OCI-LY1 (cell line): Measurements from ENCODE around the gene REV3L.

Source experiments
- H2AFZ ChIP-seq: fragments of 200-600 bp; sonication (generic), shearing (Covaris generic); 2 replicates; pipeline ENCODE4 v1.6.0; 2014; ENCODE audit warnings: antibody characterized with exemption, mild to moderate bottlenecking, low read length
- H3F3A ChIP-seq: fragments of 200-600 bp; sonication (generic), shearing (Covaris generic); 2 replicates; pipeline ENCODE4 v1.6.0; 2014; ENCODE audit warnings: mild to moderate bottlenecking, antibody characterized with exemption, low read length, moderate library complexity; ENCODE audit not compliant: insufficient read depth
- H3K27ac ChIP-seq: fragments of 200-600 bp; sonication (generic); 2 replicates; pipeline ENCODE4 v1.5.1; 2014; ENCODE audit warnings: low read length, mixed run types, mild to moderate bottlenecking, low read depth; ENCODE audit not compliant: poor library complexity, severe bottlenecking
- H3K27me3 ChIP-seq: fragments of 200-600 bp; sonication (generic); 2 replicates; pipeline ENCODE4 v1.6.0; 2014; ENCODE audit warnings: antibody characterized with exemption, mild to moderate bottlenecking, low read length, moderate library complexity; ENCODE audit not compliant: insufficient read depth
- H3K36me3 ChIP-seq: fragments of 200-600 bp; sonication (generic); 2 replicates; pipeline ENCODE4 v1.6.1; 2014; ENCODE audit warnings: mild to moderate bottlenecking, antibody characterized with exemption, low read length, moderate library complexity, mixed read lengths; ENCODE audit not compliant: insufficient read depth
- H3K4me1 ChIP-seq: fragments of 200-600 bp; sonication (generic); 2 replicates; pipeline ENCODE4 v1.5.1; 2014; ENCODE audit warnings: mild to moderate bottlenecking, low read length, moderate library complexity; ENCODE audit not compliant: insufficient read depth, severe bottlenecking
- H3K4me2 ChIP-seq: fragments of 200-600 bp; sonication (generic), shearing (Covaris generic); 2 replicates; pipeline ENCODE4 v1.6.1; 2014; ENCODE audit warnings: low read length
- H3K4me3 ChIP-seq: fragments of 200-600 bp; sonication (generic); 2 replicates; pipeline ENCODE4 v1.5.1; 2014; ENCODE audit warnings: low read length, low read depth, mild to moderate bottlenecking, mixed read lengths; ENCODE audit not compliant: poor library complexity, severe bottlenecking
- H3K79me2 ChIP-seq: fragments of 200-600 bp; shearing (Covaris generic); 2 replicates; pipeline ENCODE4 v1.6.1; 2016; ENCODE audit warnings: mixed run types, low read length, mixed read lengths; ENCODE audit not compliant: insufficient read depth
- H3K9ac ChIP-seq: fragments of 200-600 bp; sonication (generic), shearing (Covaris generic); 2 replicates; pipeline ENCODE4 v1.6.1; 2014; ENCODE audit warnings: mild to moderate bottlenecking, low read length, mixed read lengths
- H3K9me2 ChIP-seq: fragments of 200-600 bp; sonication (generic), shearing (Covaris generic); 2 replicates; pipeline ENCODE4 v1.6.1; 2014; ENCODE audit warnings: low read depth, mild to moderate bottlenecking, low read length, mixed read lengths
- H3K9me3 ChIP-seq: fragments of 200-600 bp; shearing (Covaris generic); 2 replicates; pipeline ENCODE4 v1.6.1; 2014; ENCODE audit warnings: low read length, mixed read lengths
- H4K20me1 ChIP-seq: fragments of 200-600 bp; sonication (generic), shearing (Covaris generic); 2 replicates; pipeline ENCODE4 v1.6.0; 2016; ENCODE audit warnings: mild to moderate bottlenecking, low read length; ENCODE audit not compliant: insufficient read depth
- CTCF ChIP-seq: fragments of 200-600 bp; sonication (generic), shearing (Covaris generic); IDR thresholded peaks from 2 replicates; pipeline ENCODE4 v1.5.1; 2017; ENCODE audit warnings: mild to moderate bottlenecking, antibody characterized with exemption, low read length, moderate library complexity, mixed read lengths
- EZH2 ChIP-seq: fragments of 200-600 bp; sonication (generic), shearing (Covaris generic); IDR thresholded peaks from 2 replicates; pipeline ENCODE4 v1.8.0; 2017; ENCODE audit warnings: borderline replicate concordance, mixed run types, mild to moderate bottlenecking, antibody characterized with exemption, low read length, moderate library complexity, mixed read lengths

REV3L gene

GRCh38 chr6:111283707-111284106 is 199.3 kb downstream of the REV3L start:
- Histone ChIP-seq H3K79me2 (no peaks in the 10 kb centered on the region), H4K20me1 (no peaks in the 10 kb centered on the region), H3K9me2 (no peaks in the 10 kb centered on the region), H3K36me3 (peaks cover 43% of the 10 kb centered on the region), H2AFZ (no peak overlapping the region), H3F3A (no peaks in the 10 kb centered on the region), H3K27me3 (no peaks in the 10 kb centered on the region), H3K27ac (peak overlapping the region; percentile 49), H3K9ac (no peak overlapping the region), H3K4me3 (no peak overlapping the region), H3K4me1 (peaks cover 11% of the 10 kb centered on the region), H3K4me2 (no peak overlapping the region), H3K9me3 (no peaks in the 10 kb centered on the region)
- TF ChIP-seq CTCF (no peak), EZH2 (no peak)

- Histone ChIP-seq H3K4me1 (peaks cover 11% of the 10 kb centered on the region), H3K4me3 (no peak overlapping the region), H3K9me3 (no peaks in the 10 kb centered on the region), H3K79me2 (no peaks in the 10 kb centered on the region), H3K9me2 (no peaks in the 10 kb centered on the region), H3F3A (no peaks in the 10 kb centered on the region), H2AFZ (no peak overlapping the region), H3K36me3 (peaks cover 55% of the 10 kb centered on the region), H4K20me1 (no peaks in the 10 kb centered on the region), H3K27ac (no peak overlapping the region), H3K27me3 (no peaks in the 10 kb centered on the region), H3K4me2 (no peak overlapping the region), H3K9ac (no peak overlapping the region)
- TF ChIP-seq EZH2, result no peak
Observed at GRCh38 chr6:111282515-111282914, 200.5 kb downstream of the REV3L start.

GRCh38 chr6:111280445-111280955 is 202.5 kb downstream of the REV3L start:
- H3K36me3 ChIP-seq, result peaks cover 74% of the 10 kb centered on the region
- H3K4me1 ChIP-seq, result peaks cover 11% of the 10 kb centered on the region

More at GRCh38 chr6:111280445-111280955, 202.5 kb downstream of the REV3L start:
- no peak overlapping the region for H3K4me2 ChIP-seq
- 0 out of 2 replicates have a peak, but pooled peaks cover 3% of the 10 kb centered on the region for H3K9me3 ChIP-seq
- no peaks in the 10 kb centered on the region for H3K79me2 ChIP-seq
- TF ChIP-seq EZH2 (no peak), CTCF (no peak)
- no peak overlapping the region for H3K9ac ChIP-seq
- no peaks in the 10 kb centered on the region for H3K9me2 ChIP-seq
- H3K4me3 ChIP-seq, result no peak overlapping the region
- H3F3A ChIP-seq, result no peaks in the 10 kb centered on the region
- no peaks in the 10 kb centered on the region for H4K20me1 ChIP-seq
- no peak overlapping the region for H3K27ac ChIP-seq
- H3K27me3 ChIP-seq, result no peaks in the 10 kb centered on the region
- H2AFZ ChIP-seq, result no peak overlapping the region
